NK-92 treated with Interleukin-12 subunit alpha and Interleukin-12 subunit beta, amount 100 ng/mL, for 24 hours (cell line): ENCODE measurements around the gene C11orf42.

Experiments
- DNase-seq: peaks from one replicate; lab custom pipeline; 2025; lab: John Stamatoyannopoulos, UW

Gene C11orf42

DNA sequence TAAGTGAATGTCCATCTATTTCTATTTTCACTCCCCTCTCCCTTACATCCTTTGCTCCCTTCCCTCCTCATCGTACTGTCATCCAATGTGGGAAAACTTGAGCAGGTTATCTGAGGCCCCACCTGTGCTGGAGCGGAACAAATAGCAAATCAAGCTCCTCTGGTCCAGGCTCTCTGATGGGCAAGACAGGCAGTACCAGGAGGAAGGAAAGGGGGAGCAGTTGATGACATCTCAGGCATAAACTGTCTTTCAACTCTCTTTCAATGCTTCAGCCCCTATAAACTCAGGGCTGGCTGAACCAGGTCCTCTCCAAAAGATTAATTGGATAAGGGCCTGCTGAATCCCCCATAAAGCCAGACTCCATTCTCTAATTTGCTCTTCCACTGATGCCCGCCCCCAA, 52.8 kb downstream of the C11orf42 start:
- DNase-seq: no peak

GRCh38 chr11:6258571-6259081, 53.3 kb downstream of the C11orf42 start:
- no peak for DNase-seq

DNA sequence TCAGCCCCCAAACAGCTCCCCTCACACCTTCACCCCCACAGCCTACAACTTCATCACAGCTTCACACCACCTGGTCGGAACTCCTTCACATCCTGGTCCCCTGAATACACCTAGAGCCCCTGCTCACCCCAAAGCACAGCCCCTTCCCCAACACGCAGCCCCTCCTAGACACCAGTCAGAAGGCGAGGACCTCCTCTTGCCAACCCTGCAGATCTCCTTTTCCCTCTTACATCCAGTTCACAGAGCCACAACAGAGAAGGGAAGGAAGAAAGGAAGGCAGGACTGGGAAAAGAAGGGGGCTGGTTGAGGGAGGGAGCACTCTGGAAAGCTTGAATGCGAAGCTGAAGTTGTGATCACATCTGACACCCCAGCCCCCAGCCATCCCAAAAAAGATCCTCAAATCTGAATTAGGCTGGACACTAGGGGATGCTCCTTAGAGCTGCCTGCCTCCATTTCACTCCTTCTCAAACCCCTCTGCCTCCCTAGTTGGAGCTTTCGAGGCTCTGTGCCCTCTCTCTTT, 54.9 kb downstream of the C11orf42 start:
- DNase-seq: no peak
